Middle frontal gyrus (tissue), 1 donor: ENCODE measurements around the gene IL4R.

ENCODE experiments used
- DNase-seq: peaks from one replicate; pipeline ENCODE4 v3.0.0-alpha.2; 2015; ENCODE audit warnings: low spot score; ENCODE audit errors: extremely low spot score

Gene IL4R

DNA sequence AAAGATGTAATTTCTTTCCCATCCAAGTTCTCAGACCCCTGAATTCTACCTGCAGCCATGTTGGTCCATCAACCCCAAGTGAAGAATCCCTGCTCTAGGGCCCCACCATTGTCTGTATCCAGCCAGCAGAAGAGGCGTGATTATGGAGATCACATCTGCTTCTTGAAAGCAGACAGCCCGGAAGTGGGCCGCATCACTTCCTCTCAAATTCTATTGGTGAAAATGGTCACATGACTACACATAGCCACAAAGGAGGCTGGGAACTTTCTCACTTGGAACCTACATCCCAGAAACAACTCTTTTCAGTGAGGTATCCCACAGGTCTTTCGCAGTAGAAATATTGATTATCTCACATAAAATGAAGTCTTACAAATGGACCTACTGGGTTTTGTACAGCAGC is 40.1 kb downstream of the IL4R start:
- DNase-seq = no peak

DNA sequence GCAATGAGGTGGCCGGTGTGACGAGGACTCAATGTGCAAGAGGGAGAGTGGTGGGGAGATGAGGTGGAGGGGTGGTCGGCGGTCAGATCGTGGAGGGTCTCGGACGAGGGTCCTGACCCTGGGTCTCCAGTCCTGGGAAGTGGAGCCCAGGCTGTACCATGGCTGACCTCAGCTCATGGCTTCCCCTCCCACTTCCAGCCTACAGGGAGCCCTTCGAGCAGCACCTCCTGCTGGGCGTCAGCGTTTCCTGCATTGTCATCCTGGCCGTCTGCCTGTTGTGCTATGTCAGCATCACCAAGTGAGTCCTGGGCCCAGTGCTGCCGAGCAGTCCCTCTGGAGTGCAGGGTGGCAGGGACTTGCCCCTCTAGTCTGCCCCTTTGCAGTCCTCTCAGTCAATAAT is 41.8 kb downstream of the IL4R start:
- DNase-seq = no peak

DNA sequence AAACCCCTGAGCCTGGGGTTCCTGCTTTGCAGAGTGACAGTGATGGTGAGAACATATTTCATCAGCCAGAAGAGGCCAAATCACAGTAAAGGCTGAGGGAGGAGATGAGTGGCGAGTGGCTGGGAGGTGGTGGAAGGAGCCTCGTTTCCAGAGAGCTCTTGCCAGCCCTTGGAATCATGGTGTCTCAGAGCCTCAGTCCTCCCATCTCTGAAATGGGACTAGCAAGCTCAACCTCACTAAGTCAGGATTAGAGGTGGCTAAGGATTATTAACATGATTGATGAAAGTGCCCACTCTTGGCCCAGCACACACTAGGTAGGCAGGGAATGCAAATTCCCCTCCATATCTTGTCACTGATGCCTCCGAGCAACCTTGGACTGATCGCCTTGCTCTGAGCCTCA is 43.0 kb downstream of the IL4R start:
- no peak for DNase-seq

DNA sequence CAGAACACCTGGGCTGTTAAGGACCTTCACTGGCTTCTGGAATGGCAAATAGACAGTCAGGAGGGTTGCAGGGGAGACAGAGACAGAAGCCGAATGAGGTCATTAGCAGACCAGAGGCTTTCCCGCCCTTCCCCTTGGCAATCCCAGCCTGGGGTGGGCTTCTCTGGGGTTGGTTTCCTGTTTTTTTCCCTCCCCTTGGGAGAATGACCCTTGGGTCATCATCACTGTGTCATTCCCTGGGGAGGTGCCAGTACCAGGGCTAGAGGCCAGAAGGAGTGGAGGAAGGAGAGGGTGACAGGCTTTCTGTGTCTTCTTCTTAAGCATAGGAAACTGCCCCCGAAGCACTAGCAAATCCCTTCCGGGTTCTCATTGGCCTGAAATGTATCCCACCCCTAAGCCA is 45.3 kb downstream of the IL4R start:
- DNase-seq = no peak

DNA sequence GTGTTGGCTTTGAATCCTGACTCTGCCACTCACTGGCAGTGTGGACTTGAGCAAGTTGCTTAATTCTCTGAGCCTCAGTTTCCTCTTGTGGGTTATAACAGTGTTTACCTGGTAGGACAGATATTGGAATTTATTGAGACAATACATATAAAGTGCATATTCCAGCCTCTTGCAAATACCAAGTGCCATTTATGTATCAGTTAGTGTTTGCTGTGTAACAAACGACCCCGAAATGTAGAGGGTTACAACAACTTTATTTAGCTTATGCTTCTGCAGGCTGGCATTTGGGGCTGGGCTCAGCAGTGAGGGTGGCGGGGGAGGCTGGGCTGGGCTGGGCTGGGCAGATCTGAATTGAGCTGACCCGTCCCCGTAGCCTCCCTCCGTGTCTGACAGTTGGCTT is 45.8 kb downstream of the IL4R start:
- DNase-seq = no peak

DNA sequence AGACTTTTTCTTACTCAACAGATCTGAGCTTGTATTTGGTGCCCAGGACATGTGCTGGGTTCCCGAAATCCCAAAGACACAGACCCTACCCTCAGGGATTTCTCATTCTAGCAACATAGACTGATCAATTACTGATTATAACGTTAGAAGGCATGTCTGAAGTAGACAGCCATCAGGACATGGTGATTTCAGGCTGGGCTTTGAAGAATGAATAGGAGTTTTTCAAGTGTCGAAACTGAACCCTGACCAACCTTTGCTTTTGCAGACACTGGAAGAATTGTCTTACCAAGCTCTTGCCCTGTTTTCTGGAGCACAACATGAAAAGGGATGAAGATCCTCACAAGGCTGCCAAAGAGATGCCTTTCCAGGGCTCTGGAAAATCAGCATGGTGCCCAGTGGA is 48.2 kb downstream of the IL4R start:
- DNase-seq = no peak

DNA sequence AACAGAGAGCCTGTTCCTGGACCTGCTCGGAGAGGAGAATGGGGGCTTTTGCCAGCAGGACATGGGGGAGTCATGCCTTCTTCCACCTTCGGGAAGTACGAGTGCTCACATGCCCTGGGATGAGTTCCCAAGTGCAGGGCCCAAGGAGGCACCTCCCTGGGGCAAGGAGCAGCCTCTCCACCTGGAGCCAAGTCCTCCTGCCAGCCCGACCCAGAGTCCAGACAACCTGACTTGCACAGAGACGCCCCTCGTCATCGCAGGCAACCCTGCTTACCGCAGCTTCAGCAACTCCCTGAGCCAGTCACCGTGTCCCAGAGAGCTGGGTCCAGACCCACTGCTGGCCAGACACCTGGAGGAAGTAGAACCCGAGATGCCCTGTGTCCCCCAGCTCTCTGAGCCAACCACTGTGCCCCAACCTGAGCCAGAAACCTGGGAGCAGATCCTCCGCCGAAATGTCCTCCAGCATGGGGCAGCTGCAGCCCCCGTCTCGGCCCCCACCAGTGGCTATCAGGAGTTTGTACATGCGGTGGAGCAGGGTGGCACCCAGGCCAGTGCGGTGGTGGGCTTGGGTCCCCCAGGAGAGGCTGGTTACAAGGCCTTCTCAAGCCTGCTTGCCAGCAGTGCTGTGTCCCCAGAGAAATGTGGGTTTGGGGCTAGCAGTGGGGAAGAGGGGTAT is 48.9 kb downstream of the IL4R start:
- no peak for DNase-seq

DNA sequence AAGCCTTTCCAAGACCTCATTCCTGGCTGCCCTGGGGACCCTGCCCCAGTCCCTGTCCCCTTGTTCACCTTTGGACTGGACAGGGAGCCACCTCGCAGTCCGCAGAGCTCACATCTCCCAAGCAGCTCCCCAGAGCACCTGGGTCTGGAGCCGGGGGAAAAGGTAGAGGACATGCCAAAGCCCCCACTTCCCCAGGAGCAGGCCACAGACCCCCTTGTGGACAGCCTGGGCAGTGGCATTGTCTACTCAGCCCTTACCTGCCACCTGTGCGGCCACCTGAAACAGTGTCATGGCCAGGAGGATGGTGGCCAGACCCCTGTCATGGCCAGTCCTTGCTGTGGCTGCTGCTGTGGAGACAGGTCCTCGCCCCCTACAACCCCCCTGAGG is 49.5 kb downstream of the IL4R start:
- DNase-seq = no peak

DNA sequence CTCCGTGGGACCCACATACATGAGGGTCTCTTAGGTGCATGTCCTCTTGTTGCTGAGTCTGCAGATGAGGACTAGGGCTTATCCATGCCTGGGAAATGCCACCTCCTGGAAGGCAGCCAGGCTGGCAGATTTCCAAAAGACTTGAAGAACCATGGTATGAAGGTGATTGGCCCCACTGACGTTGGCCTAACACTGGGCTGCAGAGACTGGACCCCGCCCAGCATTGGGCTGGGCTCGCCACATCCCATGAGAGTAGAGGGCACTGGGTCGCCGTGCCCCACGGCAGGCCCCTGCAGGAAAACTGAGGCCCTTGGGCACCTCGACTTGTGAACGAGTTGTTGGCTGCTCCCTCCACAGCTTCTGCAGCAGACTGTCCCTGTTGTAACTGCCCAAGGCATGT is 50.0 kb downstream of the IL4R start:
- DNase-seq = no peak

DNA sequence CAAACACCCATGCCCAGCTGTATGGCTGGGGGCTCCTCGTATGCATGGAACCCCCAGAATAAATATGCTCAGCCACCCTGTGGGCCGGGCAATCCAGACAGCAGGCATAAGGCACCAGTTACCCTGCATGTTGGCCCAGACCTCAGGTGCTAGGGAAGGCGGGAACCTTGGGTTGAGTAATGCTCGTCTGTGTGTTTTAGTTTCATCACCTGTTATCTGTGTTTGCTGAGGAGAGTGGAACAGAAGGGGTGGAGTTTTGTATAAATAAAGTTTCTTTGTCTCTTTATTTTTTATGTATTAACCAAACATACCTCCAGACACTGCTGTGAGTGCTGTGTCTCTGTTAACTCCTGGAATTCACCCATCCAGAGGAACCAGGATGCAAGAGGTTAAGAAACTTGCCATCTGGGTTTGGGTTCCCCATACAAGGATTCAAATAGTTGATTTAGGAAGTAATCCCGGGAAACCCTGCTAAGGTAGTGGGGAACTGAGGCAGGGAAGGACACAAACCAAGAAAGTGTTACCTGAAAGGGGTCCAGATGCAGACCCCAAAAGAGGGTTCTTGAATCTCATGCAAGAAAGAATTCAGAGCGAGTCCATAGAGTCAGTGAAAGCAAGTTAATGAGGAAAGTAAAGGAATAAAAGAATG is 50.8 kb downstream of the IL4R start:
- no peak for DNase-seq

DNA sequence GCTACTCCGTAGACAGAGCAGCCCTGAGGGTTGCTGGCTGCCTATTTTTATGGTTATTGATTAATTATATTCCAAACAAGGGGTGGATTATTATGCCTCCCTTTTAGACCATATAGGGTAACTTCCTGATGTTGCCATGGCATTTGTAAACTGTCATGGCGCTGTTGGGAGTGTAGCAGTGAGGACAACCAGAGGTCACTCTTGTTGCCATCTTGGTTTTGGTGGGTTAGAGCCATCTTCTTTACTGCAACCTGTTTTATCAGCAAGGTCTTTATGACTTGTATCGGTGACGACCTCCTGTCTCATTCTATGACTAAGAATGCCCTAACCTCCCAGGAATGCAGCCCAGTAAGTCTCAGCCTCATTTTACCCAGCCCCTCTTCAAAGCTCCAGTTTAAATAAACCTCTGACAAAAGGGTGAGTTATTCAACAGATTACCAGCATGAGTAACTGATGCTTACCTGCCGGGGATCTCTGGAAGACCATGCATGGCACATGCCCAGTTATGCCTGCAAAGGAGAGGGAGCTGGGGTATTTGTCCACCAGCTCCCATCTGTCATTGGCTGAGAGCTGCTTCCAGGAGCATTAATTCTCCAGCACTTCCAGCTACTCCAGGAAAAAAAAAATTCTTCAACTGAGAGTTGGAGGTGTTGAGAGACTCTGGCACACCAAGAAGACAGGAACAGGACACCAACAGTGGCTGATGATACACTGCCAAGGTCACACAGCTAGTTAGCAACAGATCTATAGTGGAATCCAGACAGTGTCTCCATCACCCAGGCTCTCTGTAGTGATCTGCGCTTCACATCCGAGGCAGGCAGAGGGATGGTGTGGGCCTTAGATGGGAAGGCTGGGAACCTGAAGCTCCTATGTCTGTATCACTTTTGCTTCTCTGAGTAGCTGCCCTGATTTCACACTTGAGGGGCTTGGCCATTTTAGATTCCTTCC is 51.6 kb downstream of the IL4R start:
- DNase-seq = no peak

DNA sequence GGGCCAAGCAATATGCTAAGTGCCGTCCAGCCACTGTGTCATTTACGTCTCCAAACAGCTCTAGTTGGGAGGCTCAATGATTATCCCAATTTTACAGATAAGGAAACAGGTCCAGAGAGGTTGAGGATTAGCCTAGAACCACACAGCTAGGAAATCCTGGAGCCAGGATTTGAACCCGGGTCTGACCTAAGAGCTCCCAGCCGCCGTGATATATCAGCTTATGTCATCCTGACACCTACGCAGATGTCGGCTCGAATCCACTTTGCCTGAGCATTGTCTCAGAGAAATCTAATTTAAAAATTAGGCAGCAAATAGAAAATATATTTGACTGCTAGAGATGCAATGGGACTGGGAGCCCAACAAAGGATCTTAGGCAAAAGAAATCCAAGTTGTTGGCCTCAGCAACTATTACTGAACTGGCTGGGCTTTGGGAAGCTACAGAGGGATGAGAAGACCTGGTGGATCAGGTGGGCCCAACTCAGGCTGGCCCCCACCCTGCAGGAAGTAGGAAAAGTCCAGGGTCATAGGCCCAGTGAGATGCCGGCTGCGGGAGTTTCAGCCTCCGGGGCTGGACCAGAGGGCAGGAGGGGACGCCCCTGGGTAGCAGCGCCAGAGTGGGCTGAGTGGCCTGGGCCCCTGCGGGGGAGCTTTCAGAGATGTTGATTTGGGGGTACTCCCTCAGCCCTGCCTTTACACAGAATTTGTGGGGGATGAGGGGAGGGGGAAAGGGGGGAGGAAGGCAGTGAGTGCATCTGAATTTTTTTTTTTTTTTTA is 53.1 kb downstream of the IL4R start:
- no peak for DNase-seq

DNA sequence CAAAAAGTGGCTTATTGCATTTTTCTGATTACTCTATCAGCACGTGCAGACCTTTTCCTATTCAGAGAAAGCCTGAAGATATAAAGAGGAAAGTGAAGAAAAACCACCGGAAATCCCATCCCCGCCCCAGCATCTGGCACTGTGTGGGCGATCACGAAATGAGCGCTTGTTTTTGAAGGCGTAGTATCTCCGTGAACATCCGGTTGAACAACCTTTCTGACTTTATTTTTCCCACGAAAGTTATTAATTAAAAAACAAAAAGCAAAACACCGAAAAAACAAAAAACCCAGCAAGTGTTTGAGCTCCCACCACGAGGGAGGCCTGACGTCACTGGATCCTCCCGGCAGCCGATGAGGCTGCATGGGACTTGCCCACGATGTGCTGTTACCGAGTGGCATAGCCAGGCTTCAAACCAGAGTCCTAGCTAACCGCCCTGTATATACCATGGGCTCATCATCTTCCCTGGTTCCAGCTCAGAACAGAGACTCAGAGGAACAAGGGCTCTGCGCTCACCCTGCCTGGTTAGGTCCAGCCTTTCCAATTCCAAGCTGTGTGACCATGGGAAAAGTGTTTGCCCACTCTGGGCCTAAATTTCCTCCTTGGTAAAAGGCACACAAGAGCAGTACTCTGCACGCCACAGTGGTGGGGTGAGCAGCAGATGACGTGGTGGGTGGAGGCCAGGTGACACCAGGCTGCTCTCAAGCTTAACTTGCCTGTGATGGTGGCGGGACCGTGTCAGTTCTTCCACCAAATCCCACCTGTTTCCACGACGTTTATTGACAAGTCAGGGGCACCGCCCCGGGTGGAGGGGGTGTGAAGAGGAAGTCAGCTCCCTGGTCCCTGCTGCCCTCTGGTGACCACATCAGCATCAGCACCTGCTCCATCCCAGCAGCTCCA is 53.9 kb downstream of the IL4R start:
- no peak for DNase-seq

DNA sequence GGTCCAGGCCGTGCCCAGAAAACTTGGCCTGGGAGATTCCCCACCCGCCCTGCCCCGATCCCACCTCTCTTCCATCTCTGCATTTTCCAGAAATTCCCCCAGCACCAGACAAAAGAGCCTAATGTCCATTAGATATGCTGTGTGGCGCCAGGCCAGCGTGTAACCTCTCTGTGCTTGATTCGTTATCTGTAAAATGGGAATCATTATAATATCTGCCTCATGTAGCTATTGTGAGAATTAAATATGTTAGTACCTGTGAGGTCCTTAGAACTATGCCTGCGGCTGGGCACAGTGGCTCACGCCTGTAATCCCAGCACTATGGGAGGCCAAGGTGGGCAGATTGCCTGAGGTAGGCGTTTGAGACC is 54.6 kb downstream of the IL4R start:
- DNase-seq = no peak

DNA sequence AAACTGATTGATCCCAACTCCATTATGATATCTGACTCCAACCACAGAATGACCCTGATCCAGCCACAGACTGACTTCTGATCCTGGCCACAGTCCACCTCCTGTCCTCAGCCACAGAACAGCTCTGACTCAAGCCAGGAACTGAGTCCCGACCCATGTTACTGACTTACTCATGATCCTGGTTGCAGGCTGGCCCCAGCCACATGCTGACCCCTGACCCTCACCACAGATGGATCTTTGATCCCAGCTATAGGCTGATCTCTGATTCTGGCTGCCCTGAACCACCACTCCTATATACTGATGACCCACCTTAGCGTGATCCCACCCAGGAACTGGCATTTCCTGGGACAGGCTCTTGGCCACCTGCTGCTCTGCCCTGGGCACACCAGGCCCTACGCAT is 56.0 kb downstream of the IL4R start:
- DNase-seq = no peak

DNA sequence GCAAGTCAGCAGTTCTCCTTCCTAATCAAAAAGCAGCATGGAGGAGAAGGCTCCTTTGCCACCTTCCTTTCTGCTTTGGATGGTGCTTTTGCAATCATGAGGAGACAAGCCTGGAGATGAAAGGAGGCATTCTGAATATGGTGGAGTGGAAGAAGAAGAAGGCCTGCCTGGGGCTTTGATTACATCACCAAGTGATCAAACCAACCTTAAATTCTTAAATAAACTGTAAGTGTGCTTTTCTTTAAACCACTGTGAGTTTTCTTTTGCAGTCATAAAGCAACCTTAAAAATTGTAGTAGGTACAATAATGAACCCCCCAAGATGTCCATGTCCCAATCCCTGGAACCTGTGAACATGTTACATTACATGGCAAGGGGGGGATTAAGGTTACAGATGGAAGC is 56.5 kb downstream of the IL4R start:
- DNase-seq = no peak

DNA sequence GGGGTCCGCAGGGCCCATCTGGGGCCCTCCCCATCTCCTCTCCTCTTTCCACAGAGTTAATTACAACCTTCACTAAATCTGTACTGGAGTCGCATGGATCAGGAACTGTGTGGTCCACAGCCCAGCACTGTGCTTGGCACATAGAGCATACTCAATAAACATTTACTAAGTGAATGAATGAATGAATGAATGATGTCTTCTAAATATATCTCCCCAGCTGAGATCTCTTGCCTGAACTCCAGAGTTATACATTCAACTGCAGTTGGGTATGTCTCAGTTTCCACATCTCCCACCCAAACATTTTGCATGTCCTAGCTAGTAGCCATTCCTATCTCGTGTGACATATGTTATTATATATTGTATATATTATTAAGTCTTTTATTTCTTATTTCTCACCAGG is 59.5 kb downstream of the IL4R start:
- no peak for DNase-seq

DNA sequence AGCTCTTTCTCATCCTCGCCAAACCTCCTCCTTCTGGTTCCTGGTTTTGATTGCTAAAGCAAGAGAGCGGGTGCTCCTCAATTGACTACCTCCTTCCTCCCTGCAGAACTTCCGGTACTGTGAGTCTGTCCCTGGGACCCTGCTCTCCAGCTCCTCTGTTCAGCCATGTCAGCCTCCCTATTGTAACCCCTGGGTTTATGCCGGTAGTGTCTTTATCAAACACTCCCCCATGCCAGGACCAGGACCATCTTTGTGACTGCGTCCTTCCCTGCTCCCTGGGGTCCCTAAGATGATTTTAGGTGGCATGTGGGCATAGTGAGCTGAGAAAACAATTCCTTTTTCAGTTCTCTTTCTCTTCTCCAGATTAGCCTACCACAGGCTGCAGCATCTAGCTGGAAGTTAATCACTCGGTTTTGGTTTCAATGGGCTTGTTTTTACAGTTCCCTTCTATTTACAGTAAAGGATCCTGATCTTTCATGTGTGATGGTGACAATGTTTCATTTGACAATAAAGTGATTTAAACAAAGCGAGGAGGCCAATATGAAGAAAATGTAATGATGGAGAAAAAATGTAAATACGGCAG is 60.5 kb downstream of the IL4R start:
- no peak for DNase-seq

DNA sequence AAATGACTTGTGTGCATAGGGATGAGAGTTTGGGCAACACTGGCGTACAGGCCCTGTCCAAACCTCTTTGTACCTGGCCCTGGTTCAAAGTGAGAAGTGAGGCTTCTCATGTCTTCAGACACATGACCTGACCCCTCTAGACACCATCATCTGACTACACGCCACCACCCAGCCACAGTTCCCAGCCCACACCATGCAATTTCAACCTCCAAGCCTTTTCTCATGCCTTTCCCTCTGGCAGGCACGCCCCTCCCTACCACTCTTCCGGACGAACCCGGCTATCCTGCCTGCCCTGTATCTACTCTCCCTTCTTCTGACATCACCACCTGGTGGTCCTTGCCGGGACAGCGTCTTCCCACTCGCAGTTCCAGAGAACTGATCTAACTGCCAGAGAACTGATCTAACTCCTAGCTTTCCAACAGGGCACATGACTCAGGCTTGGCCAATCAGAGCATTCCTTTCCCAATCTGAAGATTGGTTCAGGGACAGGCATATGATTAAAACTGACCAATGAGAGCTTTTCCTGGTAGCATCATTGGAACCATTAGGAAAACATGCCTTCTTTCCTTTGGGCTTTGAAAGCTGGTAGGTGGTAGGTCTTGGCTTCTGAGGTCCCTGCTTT is 61.1 kb downstream of the IL4R start:
- no peak for DNase-seq
